H1 (cell line): Measurements from ENCODE around the gene PPP1R13B. TPM values are rescaled to one million over a fixed set of nuclear protein-coding genes. Genes with fewer than 3 reads are reported as not detected.

Experiments used
- CTCF ChIA-PET: fragments of 300-600 bp; sonication (Branson Sonifier 250); formaldehyde crosslinking; loops from one replicate; lab custom pipeline; 2021; ENCODE audit not compliant: partially characterized antibody; lab: Charles Lee
- POLR2A ChIA-PET: fragments of 300-600 bp; sonication (Branson Sonifier 250); formaldehyde crosslinking; loops from one replicate; lab custom pipeline; 2021; ENCODE audit warnings: inconsistent platforms; ENCODE audit not compliant: partially characterized antibody; lab: Charles Lee
- DNase-seq, 2 experiments: peaks; one replicate each; pipeline versions ENCODE4 v3.0.0 to v3.0.0-alpha.2; 2010 to 2022; ENCODE audit warnings: low spot score in 2 of 2, low read depth in 1 of 2, mixed read lengths in 1 of 2
- FAIRE-seq: peaks from 2 replicates; lab custom pipeline; 2011; peaks lifted over from hg19 to GRCh38; lab: Jason Lieb, UNC
- H2AFZ ChIP-seq: 2 replicates; pipeline ENCODE4 v1.8.1; 2012; ENCODE audit warnings: low read length, inconsistent platforms
- H2AK5ac ChIP-seq: 2 replicates; pipeline ENCODE4 v1.6.1; 2013; ENCODE audit warnings: low read depth, low read length
- H2BK120ac ChIP-seq: replicated peaks from 2 replicates; pipeline ENCODE3; 2013; ENCODE audit warnings: low read depth, low read length, inconsistent platforms
- H2BK12ac ChIP-seq: 2 replicates; pipeline ENCODE4 v1.6.1; 2013; ENCODE audit warnings: low read depth, low read length
- H2BK15ac ChIP-seq: 2 replicates; pipeline ENCODE4 v1.6.1; 2013; ENCODE audit warnings: low read length
- H2BK20ac ChIP-seq: 2 replicates; pipeline ENCODE4 v1.6.1; 2013; ENCODE audit warnings: low read length
- H2BK5ac ChIP-seq: 2 replicates; pipeline ENCODE4 v1.6.1; 2013; ENCODE audit warnings: low read depth, low read length
- H3K14ac ChIP-seq: 2 replicates; pipeline ENCODE4 v1.6.1; 2013; ENCODE audit warnings: inconsistent platforms; ENCODE audit not compliant: insufficient read length
- H3K18ac ChIP-seq: 2 replicates; pipeline ENCODE4 v1.6.1; 2013; ENCODE audit warnings: low read length; ENCODE audit errors: extremely low read depth
- H3K23ac ChIP-seq: 2 replicates; pipeline ENCODE4 v1.6.1; 2013; ENCODE audit warnings: inconsistent platforms; ENCODE audit not compliant: insufficient read length
- H3K23me2 ChIP-seq: 2 replicates; pipeline ENCODE4 v1.6.1; 2013; ENCODE audit warnings: low read depth, low read length
- H3K27ac ChIP-seq: 2 replicates; pipeline ENCODE4 v1.6.1; 2011; ENCODE audit warnings: low read depth, low read length, inconsistent platforms
- H3K27me3 ChIP-seq, 4 experiments: replicated peaks in 1 of 4; 1 replicate in 1 of 4; 2 replicates in 3 of 4; pipeline versions ENCODE4 v1.6.1 to v1.8.1; 2011 to 2013; ENCODE audit warnings: low read length in 3 of 4, mild to moderate bottlenecking in 3 of 4, inconsistent platforms in 2 of 4, mixed read lengths in 2 of 4, moderate library complexity in 1 of 4; ENCODE audit not compliant: control insufficient read depth in 3 of 4, insufficient read depth in 3 of 4; ENCODE audit errors: extremely low read depth in 1 of 4
- H3K36me3 ChIP-seq, 4 experiments: 2 replicates each; pipeline versions ENCODE4 v1.6.1 to v1.8.1; 2011 to 2013; ENCODE audit warnings: mild to moderate bottlenecking in 4 of 4, low read length in 3 of 4, moderate library complexity in 2 of 4, control low read depth in 1 of 4, inconsistent platforms in 1 of 4; ENCODE audit not compliant: insufficient read depth in 4 of 4, control insufficient read depth in 2 of 4
- H3K4ac ChIP-seq: replicated peaks from 2 replicates; pipeline ENCODE3; 2013; ENCODE audit warnings: low read length, low read depth, mixed read lengths, inconsistent platforms; ENCODE audit not compliant: insufficient read length
- H3K4me1 ChIP-seq, 4 experiments: replicated peaks in 1 of 4; 1 replicate in 1 of 4; 2 replicates in 3 of 4; pipeline versions ENCODE4 v1.6.1 to v1.8.1; 2011 to 2013; ENCODE audit warnings: low read length in 3 of 4, inconsistent platforms in 2 of 4, mixed read lengths in 1 of 4; ENCODE audit not compliant: insufficient read depth in 4 of 4, control insufficient read depth in 3 of 4
- H3K4me2 ChIP-seq, 2 experiments: 2 replicates each; pipeline versions ENCODE4 v1.6.1 to v1.8.1; 2011 to 2013; ENCODE audit warnings: low read depth in 2 of 2, low read length in 2 of 2, control low read depth in 1 of 2, inconsistent platforms in 1 of 2, mild to moderate bottlenecking in 1 of 2; ENCODE audit not compliant: insufficient read depth in 1 of 2
- H3K4me3 ChIP-seq, 4 experiments: fragments of 200-600, 300-600 bp in 1 of 4; sonication (generic), shearing (Covaris generic), sonication (Bioruptor Twin) in 1 of 4; 2 replicates each; pipeline versions ENCODE4 v1.5.1 to v1.8.1; 2011 to 2016; ENCODE audit warnings: low read length in 4 of 4, low read depth in 3 of 4, control low read depth in 2 of 4, inconsistent platforms in 2 of 4, mild to moderate bottlenecking in 2 of 4, mixed read lengths in 1 of 4, moderate library complexity in 1 of 4; ENCODE audit not compliant: insufficient read depth in 2 of 4; ENCODE audit errors: extremely low read depth in 1 of 4
- H3K56ac ChIP-seq: replicated peaks from 2 replicates; pipeline ENCODE3; 2013; ENCODE audit warnings: low read depth, mild to moderate bottlenecking, mixed read lengths, low read length, inconsistent platforms; ENCODE audit not compliant: insufficient read length
- H3K79me1 ChIP-seq: 2 replicates; pipeline ENCODE4 v1.6.1; 2013; ENCODE audit warnings: low read depth, low read length, control low read depth
- H3K79me2 ChIP-seq, 2 experiments: 2 replicates each; pipeline versions ENCODE4 v1.6.1 to v1.8.1; 2012 to 2013; ENCODE audit warnings: low read length in 2 of 2, mild to moderate bottlenecking in 2 of 2, inconsistent platforms in 1 of 2; ENCODE audit not compliant: insufficient read depth in 2 of 2, control insufficient read depth in 1 of 2
- H3K9ac ChIP-seq, 4 experiments: replicated peaks in 1 of 4; 1 replicate in 1 of 4; 2 replicates in 3 of 4; pipeline versions ENCODE4 v1.6.1 to v1.8.1; 2011 to 2013; ENCODE audit warnings: low read depth in 3 of 4, low read length in 3 of 4, control low read depth in 2 of 4, mild to moderate bottlenecking in 2 of 4, moderate library complexity in 2 of 4, inconsistent platforms in 1 of 4; ENCODE audit errors: extremely low read depth in 1 of 4
- H3K9me3 ChIP-seq, 2 experiments: 2 replicates each; pipeline versions ENCODE4 v1.6.1 to v1.8.1; 2012 to 2013; ENCODE audit warnings: mild to moderate bottlenecking in 2 of 2, moderate library complexity in 2 of 2, control low read depth in 1 of 2, inconsistent platforms in 1 of 2, low read depth in 1 of 2, low read length in 1 of 2, mixed read lengths in 1 of 2; ENCODE audit not compliant: insufficient read depth in 2 of 2
- H4K20me1 ChIP-seq, 2 experiments: replicated peaks in 1 of 2; 2 replicates each; pipeline versions ENCODE3 to v1.8.1; 2011 to 2013; ENCODE audit warnings: inconsistent platforms in 2 of 2, low read length in 2 of 2, mild to moderate bottlenecking in 1 of 2; ENCODE audit not compliant: insufficient read depth in 2 of 2, control insufficient read depth in 1 of 2
- H4K5ac ChIP-seq: 2 replicates; pipeline ENCODE4 v1.6.1; 2013; ENCODE audit warnings: low read length, low read depth, mixed read lengths, inconsistent platforms; ENCODE audit not compliant: insufficient read length
- H4K8ac ChIP-seq: 2 replicates; pipeline ENCODE4 v1.8.0; 2013; ENCODE audit warnings: mild to moderate bottlenecking, moderate library complexity, low read length, inconsistent platforms; ENCODE audit not compliant: insufficient read depth; ENCODE audit errors: extremely low read depth
- H4K91ac ChIP-seq: replicated peaks from 2 replicates; pipeline ENCODE3; 2013; ENCODE audit warnings: low read length, mixed read lengths, inconsistent platforms; ENCODE audit not compliant: insufficient read length
- BACH1 ChIP-seq: IDR thresholded peaks from 2 replicates; pipeline ENCODE4 v1.6.1; 2012; ENCODE audit warnings: low read length, improper control_type of control experiment
- BCL11A ChIP-seq, 2 experiments: IDR thresholded peaks; one replicate each; pipeline ENCODE4 v1.6.1; 2011; ENCODE audit warnings: low read depth in 2 of 2, low read length in 2 of 2, mild to moderate bottlenecking in 2 of 2
- CEBPB ChIP-seq: IDR thresholded peaks from 2 replicates; pipeline ENCODE4 v1.6.1; 2012; ENCODE audit warnings: low read depth, low read length
- CHD2 ChIP-seq: IDR thresholded peaks from 2 replicates; pipeline ENCODE4 v1.6.1; 2012; ENCODE audit warnings: low read length, improper control_type of control experiment
- KDM5A ChIP-seq: fragments of 200-600 bp; IDR thresholded peaks from 2 replicates; pipeline ENCODE4 v1.7.1; 2012; ENCODE audit warnings: mild to moderate bottlenecking, low read length, inconsistent platforms, mixed read lengths
- PHF8 ChIP-seq: fragments of 200-600 bp; sonication (generic); conservative IDR thresholded peaks from 2 replicates; pipeline ENCODE4 v1.7.1; 2012; ENCODE audit warnings: low read depth, mild to moderate bottlenecking, inconsistent platforms, low read length, moderate library complexity
- RXRA ChIP-seq: IDR thresholded peaks from 2 replicates; pipeline ENCODE4 v1.6.1; 2011; ENCODE audit warnings: low read depth, mild to moderate bottlenecking, low read length, moderate library complexity; ENCODE audit not compliant: insufficient read depth
- SIN3A ChIP-seq, 2 experiments: IDR thresholded peaks in 1 of 2; conservative IDR thresholded peaks in 1 of 2; 2 replicates each; pipeline ENCODE4 v1.6.1; 2011 to 2012; ENCODE audit warnings: low read length in 2 of 2, improper control_type of control experiment in 1 of 2, low read depth in 1 of 2, mild to moderate bottlenecking in 1 of 2
- SP2 ChIP-seq: IDR thresholded peaks from 2 replicates; pipeline ENCODE4 v1.6.1; 2012; ENCODE audit warnings: mild to moderate bottlenecking, low read length, inconsistent platforms
- TCF12 ChIP-seq: IDR thresholded peaks from 2 replicates; pipeline ENCODE4 v1.6.1; 2011; ENCODE audit warnings: low read depth, mild to moderate bottlenecking, low read length
- WGBS, 2 experiments: shearing (Covaris generic) in 1 of 2; methylation state at CpG; one replicate each; pipeline versions ENCODE4 v1.1.6 to v1.1.7; 2013 to 2015; ENCODE audit warnings: low lambda C conversion rate in 2 of 2, mixed read lengths in 2 of 2, inconsistent platforms in 1 of 2, low coverage in 1 of 2, missing lambda C conversion rate in 1 of 2; ENCODE audit not compliant: insufficient replicate concordance in 2 of 2, insufficient coverage in 1 of 2, insufficient read length in 1 of 2; ENCODE audit errors: extremely low coverage in 1 of 2, missing lambda C conversion rate in 1 of 2; 5-methylcytosine and 5-hydroxymethylcytosine counted together
- polyA plus RNA-seq, 7 experiments: library from polyadenylated mRNA; depleted of rRNA in 3 of 7; stranded (reverse) in 5 of 7; unstranded in 2 of 7; fragments of >200 nt in 5 of 7; fragments of 200-250 nt in 2 of 7; gene quantifications; 1 replicate in 5 of 7; 2 replicates in 1 of 7; 4 replicates in 1 of 7; pipeline versions ENCODE4 v1.2.1 to v1.2.3, GENCODE V29; 2011 to 2013; ENCODE audit warnings: missing spikeins in 2 of 7, mixed read lengths in 2 of 7
- total RNA-seq: library from RNA; stranded (reverse); fragmentation: NEBNext Ultra II Directional; extraction: Animal tissue kit (Norgen Biotek cat#: 25700); gene quantifications from 2 replicates; pipeline ENCODE4 v1.2.1, GENCODE V29; 2021

PPP1R13B gene
- total and polyA plus RNA-seq, 2 of the 8 experiments (the other 6 are each of a cell fraction or from before 2014, with no cell fraction given): 2.6 to 8.9 TPM

DNA sequence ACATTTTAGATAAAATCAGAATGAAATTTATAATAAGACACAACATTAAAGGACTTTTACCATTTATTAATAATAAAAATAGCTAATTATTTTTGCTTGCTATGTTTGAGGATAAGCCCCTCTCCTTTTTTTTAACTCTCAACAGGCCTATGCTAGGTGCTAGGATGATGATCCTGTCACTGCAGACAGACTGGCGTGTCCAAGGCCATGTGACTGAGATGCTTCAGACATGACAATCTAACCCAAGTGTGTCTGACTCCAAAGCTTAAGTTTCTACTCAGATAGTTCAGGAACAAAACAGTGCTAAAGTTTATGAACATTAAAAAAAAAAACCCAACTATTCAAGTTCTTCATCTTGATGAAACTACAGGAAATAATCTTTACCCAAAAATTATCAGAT is 29.8 kb downstream of the PPP1R13B start:
- H2AFZ ChIP-seq: no peak overlapping the region
- no peak overlapping the region for H3K14ac ChIP-seq
- no peak overlapping the region for H2BK12ac ChIP-seq
- H3K18ac ChIP-seq: no peak overlapping the region
- no peak overlapping the region for H2BK20ac ChIP-seq
- H3K56ac ChIP-seq: no peak overlapping the region
- H3K4ac ChIP-seq: no peak overlapping the region
- 74% methylated on average over 1 of the region's 1 CpG; no CpG with 5 or more reads in 1 of the 2 experiments for WGBS, 2 experiments
- H3K4me2 ChIP-seq: no peak overlapping the region
- no peaks in the 10 kb centered on the region for H3K9me3 ChIP-seq
- no peaks in the 10 kb centered on the region for H3K23me2 ChIP-seq
- no peaks in the 10 kb centered on the region for H3K79me2 ChIP-seq
- H4K91ac ChIP-seq: no peak overlapping the region
- peaks cover 0 to 5% (median under 1%) of the 10 kb centered on the region in 4 experiments; a peak in 4 of 7 replicates for H3K4me1 ChIP-seq
- DNase-seq (no peak), FAIRE-seq (no peak)
- H2BK120ac ChIP-seq: no peak overlapping the region
- H3K36me3 ChIP-seq: no peaks in the 10 kb centered on the region
- TF ChIP-seq SP2: no peak
- no peak for TF ChIP-seq TCF12
- no peak for TF ChIP-seq PHF8
- no peak for TF ChIP-seq CHD2
- TF ChIP-seq BCL11A (IDR thresholded peaks at IDR 0.05; ENCODE audit: low read depth in 2 of 2, low read length in 2 of 2): no peak
- TF ChIP-seq BACH1: no peak
- TF ChIP-seq KDM5A: no peak
- no peak for TF ChIP-seq SIN3A (conservative IDR thresholded peaks at IDR 0.05 in 1 of 2, IDR thresholded peaks at IDR 0.05 in 1 of 2; ENCODE audit: low read depth in 1 of 2, low read length in 2 of 2)
- TF ChIP-seq CEBPB: no peak
- no peak for TF ChIP-seq RXRA
- POLR2A ChIA-PET: interaction anchor here (0.7 kb wide), 1 partner anchor 291 kb away, joined by 3 read pairs; no protein-coding TSS in a partner anchor
- no peak overlapping the region for H2AK5ac ChIP-seq
- H3K23ac ChIP-seq: no peak overlapping the region
- no peak overlapping the region for H2BK15ac ChIP-seq
- H3K27ac ChIP-seq: no peak overlapping the region
- H2BK5ac ChIP-seq: no peak overlapping the region
- no peaks in the 10 kb centered on the region for H3K79me1 ChIP-seq
- no peak overlapping the region for H4K5ac ChIP-seq
- no peak overlapping the region for H3K4me3 ChIP-seq
- no peak overlapping the region for H4K8ac ChIP-seq
- CTCF ChIA-PET: interaction anchor here (0.6 to 3.7 kb wide), 6 partner anchors 9 to 100 kb away, joined by 3 to 24 read pairs (median 4); no protein-coding TSS in a partner anchor
- no peaks in the 10 kb centered on the region for H4K20me1 ChIP-seq
- H3K9ac ChIP-seq: no peak overlapping the region
- no peaks in the 10 kb centered on the region for H3K27me3 ChIP-seq
